ENCODE data around the gene CHTF18. TPM values are rescaled to one million over a fixed set of nuclear protein-coding genes. Genes with fewer than 3 reads are reported as not detected.

CHTF18 gene
- total and polyA plus RNA-seq, 4 donors: 3.0 to 56.9 (median 10.7) TPM

- Histone ChIP-seq H3K4me3 (ENCODE audit: low read length in 2 of 2) (no peak overlapping the region), H3K36me3 (ENCODE audit: control insufficient read depth in 1 of 2, insufficient read depth in 2 of 2, low read length in 1 of 2) (no peaks in the 10 kb centered on the region), H3K27me3 (ENCODE audit: control insufficient read depth in 1 of 2, insufficient read depth in 2 of 2, low read length in 1 of 2) (no peaks in the 10 kb centered on the region), H3K9me3 (ENCODE audit: control insufficient read depth, low read length) (no peaks in the 10 kb centered on the region), H3K4me1 (ENCODE audit: control insufficient read depth in 1 of 2, insufficient read depth in 2 of 2, low read length in 2 of 2) (no peaks in the 10 kb centered on the region), H3K27ac (ENCODE audit: low read depth in 1 of 2, low read length in 2 of 2) (no peak overlapping the region)
- intact Hi-C loops (cut with DNase I): no loop called here
- 78% methylated on average over 17 of the region's 17 CpGs for WGBS, 2 donors
- DNase-seq: no peak
- ATAC-seq (ENCODE audit: low FRiP score): no peak
These were observed 17.1 kb downstream of the CHTF18 start for GRCh38 chr16:805474-805873.

GRCh38 chr16:807347-808084 is 19.1 kb downstream of the CHTF18 start:
- intact Hi-C loops (cut with DNase I): no loop called here
- Histone ChIP-seq H3K27ac (ENCODE audit: low read depth in 1 of 2, low read length in 2 of 2) (peak overlapping the region in 1 of 2 donors; percentile 14), H3K27me3 (ENCODE audit: control insufficient read depth in 1 of 2, insufficient read depth in 2 of 2, low read length in 1 of 2) (no peaks in the 10 kb centered on the region), H3K9me3 (ENCODE audit: control insufficient read depth, low read length) (peaks cover 5% of the 10 kb centered on the region), H3K4me3 (ENCODE audit: low read length in 2 of 2) (peak overlapping the region; percentile 52 to 63), H3K4me1 (ENCODE audit: control insufficient read depth in 1 of 2, insufficient read depth in 2 of 2, low read length in 2 of 2) (no peaks in the 10 kb centered on the region), H3K36me3 (ENCODE audit: control insufficient read depth in 1 of 2, insufficient read depth in 2 of 2, low read length in 1 of 2) (no peaks in the 10 kb centered on the region)
- 6 to 16% methylated on average over 80 of the region's 80 CpGs for WGBS, 2 donors
- peak; percentile 97 for DNase-seq
- ATAC-seq (ENCODE audit: low FRiP score): peak; percentile 96

- intact Hi-C loops (cut with DNase I): no loop called here
- Histone ChIP-seq H3K9me3 (ENCODE audit: control insufficient read depth, low read length) (peaks cover 5% of the 10 kb centered on the region), H3K4me1 (ENCODE audit: control insufficient read depth in 1 of 2, insufficient read depth in 2 of 2, low read length in 2 of 2) (no peaks in the 10 kb centered on the region), H3K36me3 (ENCODE audit: control insufficient read depth in 1 of 2, insufficient read depth in 2 of 2, low read length in 1 of 2) (no peaks in the 10 kb centered on the region), H3K27me3 (ENCODE audit: control insufficient read depth in 1 of 2, insufficient read depth in 2 of 2, low read length in 1 of 2) (no peaks in the 10 kb centered on the region), H3K4me3 (ENCODE audit: low read length in 2 of 2) (peak overlapping the region in 1 of 2 donors; percentile 22), H3K27ac (ENCODE audit: low read depth in 1 of 2, low read length in 2 of 2) (no peak overlapping the region)
- ATAC-seq (ENCODE audit: low FRiP score): no peak
- no peak for DNase-seq
- 21 to 34% methylated on average over 18 to 19 of the region's 19 CpGs for WGBS, 2 donors
These were observed 19.6 kb downstream of the CHTF18 start for GRCh38 chr16:808085-808386.

GRCh38 chr16:813204-813915 is 24.9 kb downstream of the CHTF18 start:
- WGBS, 2 donors: 8 to 10% methylated on average over 66 to 67 of the region's 67 CpGs
- no peaks in the 10 kb centered on the region for H3K27me3 ChIP-seq (ENCODE audit: control insufficient read depth in 1 of 2, insufficient read depth in 2 of 2, low read length in 1 of 2)
- no peak overlapping the region for H3K4me3 ChIP-seq (ENCODE audit: low read length in 2 of 2)
- H3K27ac ChIP-seq (ENCODE audit: low read depth in 1 of 2, low read length in 2 of 2): no peak overlapping the region
- ATAC-seq (ENCODE audit: low FRiP score): peak; percentile 55
- no peak for DNase-seq
- intact Hi-C loops (cut with DNase I): loop anchor here (10.0 kb wide), 1 partner anchor 241 kb away; no protein-coding TSS in a partner anchor
- H3K9me3 ChIP-seq (ENCODE audit: control insufficient read depth, low read length): peaks cover 5% of the 10 kb centered on the region
- H3K36me3 ChIP-seq (ENCODE audit: control insufficient read depth in 1 of 2, insufficient read depth in 2 of 2, low read length in 1 of 2): no peaks in the 10 kb centered on the region
- H3K4me1 ChIP-seq (ENCODE audit: control insufficient read depth in 1 of 2, insufficient read depth in 2 of 2, low read length in 2 of 2): no peaks in the 10 kb centered on the region

GRCh38 chr16:813916-814412 is 25.5 kb downstream of the CHTF18 start:
- Histone ChIP-seq H3K36me3 (ENCODE audit: control insufficient read depth in 1 of 2, insufficient read depth in 2 of 2, low read length in 1 of 2) (no peaks in the 10 kb centered on the region), H3K27ac (ENCODE audit: low read depth in 1 of 2, low read length in 2 of 2) (no peak overlapping the region), H3K4me1 (ENCODE audit: control insufficient read depth in 1 of 2, insufficient read depth in 2 of 2, low read length in 2 of 2) (no peaks in the 10 kb centered on the region), H3K27me3 (ENCODE audit: control insufficient read depth in 1 of 2, insufficient read depth in 2 of 2, low read length in 1 of 2) (no peaks in the 10 kb centered on the region), H3K9me3 (ENCODE audit: control insufficient read depth, low read length) (peaks cover 5% of the 10 kb centered on the region), H3K4me3 (ENCODE audit: low read length in 2 of 2) (no peak overlapping the region)
- 62% methylated on average over 22 of the region's 22 CpGs for WGBS, 2 donors
- DNase-seq: no peak
- ATAC-seq (ENCODE audit: low FRiP score): no peak
- intact Hi-C loops (cut with DNase I): loop anchor here (10.0 kb wide), 1 partner anchor 241 kb away; no protein-coding TSS in a partner anchor

GRCh38 chr16:814974-815373 is 26.6 kb downstream of the CHTF18 start:
- H3K36me3 ChIP-seq (ENCODE audit: control insufficient read depth in 1 of 2, insufficient read depth in 2 of 2, low read length in 1 of 2): no peaks in the 10 kb centered on the region
- WGBS, 2 donors: 54 to 65% methylated on average over 9 of the region's 9 CpGs

GRCh38 chr16:815861-816260 is 27.4 kb downstream of the CHTF18 start:
- H3K4me1 ChIP-seq (ENCODE audit: control insufficient read depth in 1 of 2, insufficient read depth in 2 of 2, low read length in 2 of 2): no peaks in the 10 kb centered on the region
- H3K36me3 ChIP-seq (ENCODE audit: control insufficient read depth in 1 of 2, insufficient read depth in 2 of 2, low read length in 1 of 2): no peaks in the 10 kb centered on the region
- no peak overlapping the region for H3K27ac ChIP-seq (ENCODE audit: low read depth in 1 of 2, low read length in 2 of 2)
- intact Hi-C loops (cut with DNase I): loop anchor here (10.0 kb wide), 1 partner anchor 239 kb away; no protein-coding TSS in a partner anchor
- H3K27me3 ChIP-seq (ENCODE audit: control insufficient read depth in 1 of 2, insufficient read depth in 2 of 2, low read length in 1 of 2): no peaks in the 10 kb centered on the region
- 92 to 93% methylated on average over 15 of the region's 15 CpGs for WGBS, 2 donors
- peaks cover 5% of the 10 kb centered on the region for H3K9me3 ChIP-seq (ENCODE audit: control insufficient read depth, low read length)
- no peak overlapping the region for H3K4me3 ChIP-seq (ENCODE audit: low read length in 2 of 2)
- ATAC-seq (ENCODE audit: low FRiP score) (no peak), DNase-seq (no peak)

More at GRCh38 chr16:814974-815373, 26.6 kb downstream of the CHTF18 start:
- Histone ChIP-seq H3K4me3 (ENCODE audit: low read length in 2 of 2) (no peak overlapping the region), H3K27ac (ENCODE audit: low read depth in 1 of 2, low read length in 2 of 2) (no peak overlapping the region), H3K9me3 (ENCODE audit: control insufficient read depth, low read length) (peaks cover 5% of the 10 kb centered on the region), H3K27me3 (ENCODE audit: control insufficient read depth in 1 of 2, insufficient read depth in 2 of 2, low read length in 1 of 2) (no peaks in the 10 kb centered on the region), H3K4me1 (ENCODE audit: control insufficient read depth in 1 of 2, insufficient read depth in 2 of 2, low read length in 2 of 2) (no peaks in the 10 kb centered on the region)
- no peak for ATAC-seq (ENCODE audit: low FRiP score)
- intact Hi-C loops (cut with DNase I): loop anchor here (10.0 kb wide), 1 partner anchor 240 kb away; no protein-coding TSS in a partner anchor
- DNase-seq: no peak

- Histone ChIP-seq H3K9me3 (ENCODE audit: control insufficient read depth, low read length) (peaks cover 1% of the 10 kb centered on the region), H3K36me3 (ENCODE audit: control insufficient read depth in 1 of 2, insufficient read depth in 2 of 2, low read length in 1 of 2) (no peaks in the 10 kb centered on the region), H3K27ac (ENCODE audit: low read depth in 1 of 2, low read length in 2 of 2) (no peak overlapping the region), H3K4me1 (ENCODE audit: control insufficient read depth in 1 of 2, insufficient read depth in 2 of 2, low read length in 2 of 2) (no peaks in the 10 kb centered on the region), H3K27me3 (ENCODE audit: control insufficient read depth in 1 of 2, insufficient read depth in 2 of 2, low read length in 1 of 2) (no peaks in the 10 kb centered on the region), H3K4me3 (ENCODE audit: low read length in 2 of 2) (no peak overlapping the region)
- 45 to 59% methylated on average over 71 of the region's 71 CpGs for WGBS, 2 donors
- no peak for ATAC-seq (ENCODE audit: low FRiP score)
- intact Hi-C loops (cut with DNase I): loop anchor here (10.0 kb wide), 1 partner anchor 238 kb away; no protein-coding TSS in a partner anchor
- DNase-seq: no peak
These were observed 28.8 kb downstream of the CHTF18 start for GRCh38 chr16:817001-817906.
